HG03457 (cell line): ENCODE measurements around the gene IMP4.

Source experiments
- ATAC-seq: cut with Tn5 transposase; IDR thresholded peaks from one replicate; pipeline ENCODE4 v1.9.1; 2021; ENCODE audit warnings: moderate number of reproducible peaks; ENCODE audit not compliant: unreplicated experiment

IMP4 gene

GRCh38 chr2:130355578-130356431, 13.1 kb downstream of the IMP4 start, which contains the start of gene PTPN18:
PTPN18 (plus strand) TSS chr2:130356056; CDS start chr2:130356108, 52 bp downstream.
- ATAC-seq = peak; percentile 89

GRCh38 chr2:130357864-130358263, 15.2 kb downstream of the IMP4 start:
- no peak for ATAC-seq

- ATAC-seq = no peak
Observed at GRCh38 chr2:130358420-130359350, 16.0 kb downstream of the IMP4 start.

GRCh38 chr2:130359466-130359865, 16.8 kb downstream of the IMP4 start:
- no peak for ATAC-seq

GRCh38 chr2:130363479-130363878, 20.8 kb downstream of the IMP4 start:
- ATAC-seq = no peak

GRCh38 chr2:130365075-130365474, 22.4 kb downstream of the IMP4 start:
- no peak for ATAC-seq

- no peak for ATAC-seq
Observed at GRCh38 chr2:130365963-130366362, 23.3 kb downstream of the IMP4 start.

- ATAC-seq = no peak
Observed at GRCh38 chr2:130366720-130367119, 24.0 kb downstream of the IMP4 start.

- ATAC-seq = no peak
Observed at GRCh38 chr2:130368786-130369185, 26.1 kb downstream of the IMP4 start.

GRCh38 chr2:130369311-130369964, 26.7 kb downstream of the IMP4 start:
- ATAC-seq = no peak

- ATAC-seq = no peak
Observed at GRCh38 chr2:130369965-130370341, 27.3 kb downstream of the IMP4 start.

- no peak for ATAC-seq
Observed at GRCh38 chr2:130370490-130370889, 27.8 kb downstream of the IMP4 start.

GRCh38 chr2:130371723-130372054, 29.0 kb downstream of the IMP4 start:
- no peak for ATAC-seq

- ATAC-seq = peak; percentile 68
Observed at GRCh38 chr2:130372055-130372832, 29.5 kb downstream of the IMP4 start.

GRCh38 chr2:130372833-130373807, 30.4 kb downstream of the IMP4 start:
- ATAC-seq = no peak

- ATAC-seq = no peak
Observed at GRCh38 chr2:130373808-130374365, 31.2 kb downstream of the IMP4 start.

GRCh38 chr2:130374587-130375290, 32.0 kb downstream of the IMP4 start:
- ATAC-seq = no peak
